HepG2 (cell line): ENCODE measurements around the gene ARF6. TPM values are rescaled to one million over a fixed set of nuclear protein-coding genes. Genes with fewer than 3 reads are reported as not detected.
A peak's percentile ranks its signal among the peaks of the same experiment; 100 is the strongest.

Source experiments
- ATAC-seq: fragments of 200-7000 bp; cut with Tn5 transposase; 3 replicates; pipeline ENCODE4 v1.9.1; 2020; ENCODE audit warnings: mild to moderate bottlenecking, moderate library complexity
- BruUV-seq: library from RNA; stranded (reverse); fragments of 400-500 nt; replicated peaks from 2 replicates; lab custom pipeline; 2021; lab: Mats Ljungman, UMichigan
- CTCF ChIA-PET: fragments of 300-600 bp; formaldehyde crosslinking; extraction: SDS; loops from one replicate; lab custom pipeline; 2021; ENCODE audit warnings: low total read pairs, inconsistent platforms, low intra/inter-chr PET ratio; lab: Yijun Ruan, JAX
- POLR2A ChIA-PET: fragments of 350-600 bp; sonication (Branson Sonifier 250); formaldehyde crosslinking; loops from one replicate; lab custom pipeline; 2020; ENCODE audit warnings: antibody characterized with exemption, inconsistent platforms; lab: Yijun Ruan, JAX
- DNase-seq: peaks from one replicate; pipeline ENCODE4 v3.0.0-alpha.2; 2015; ENCODE audit warnings: low spot score
- FAIRE-seq: peaks from 3 replicates; lab custom pipeline; 2011; peaks lifted over from hg19 to GRCh38; lab: Jason Lieb, UNC
- H2AFZ ChIP-seq: one replicate; pipeline ENCODE4 v1.6.1; 2011; ENCODE audit warnings: low read length, inconsistent platforms
- H3K27ac ChIP-seq: fragments of 300-600 bp; 3 replicates; pipeline ENCODE4 v1.8.0; 2011; ENCODE audit warnings: mixed run types, mild to moderate bottlenecking, mixed read lengths, low read length, inconsistent platforms; ENCODE audit not compliant: insufficient read depth; ENCODE audit errors: extremely low read length
- H3K27me3 ChIP-seq, 2 experiments: fragments of 200-600 bp in 1 of 2; 2 replicates in 1 of 2; 3 replicates in 1 of 2; pipeline versions ENCODE4 v1.6.0 to v1.8.0; 2011; ENCODE audit warnings: low read length in 2 of 2, mild to moderate bottlenecking in 2 of 2, moderate library complexity in 2 of 2, inconsistent platforms in 1 of 2; ENCODE audit not compliant: insufficient read depth in 2 of 2, control insufficient read depth in 1 of 2
- H3K36me3 ChIP-seq, 2 experiments: fragments of 200-600 bp in 1 of 2; replicated peaks in 1 of 2; 2 replicates in 1 of 2; 3 replicates in 1 of 2; pipeline versions ENCODE4 v1.5.1 to v1.8.0; 2011; ENCODE audit warnings: low read length in 2 of 2, inconsistent platforms in 1 of 2; ENCODE audit not compliant: insufficient read depth in 2 of 2, control insufficient read depth in 1 of 2
- H3K4me1 ChIP-seq: 2 replicates; pipeline ENCODE4 v1.5.1; 2012; ENCODE audit warnings: low read length, inconsistent platforms; ENCODE audit not compliant: insufficient read depth
- H3K4me2 ChIP-seq: 2 replicates; pipeline ENCODE4 v1.6.0; 2011; ENCODE audit warnings: low read depth, low read length, inconsistent platforms
- H3K4me3 ChIP-seq, 3 experiments: fragments of 200-600 bp in 1 of 3; sonication (generic), shearing (Covaris generic) in 1 of 3; replicated peaks in 1 of 3; 2 replicates each; pipeline ENCODE4 v1.5.1; 2011 to 2016; ENCODE audit warnings: low read length in 3 of 3, inconsistent platforms in 2 of 3, low read depth in 2 of 3, mild to moderate bottlenecking in 2 of 3, control low read depth in 1 of 3, mixed read lengths in 1 of 3; ENCODE audit not compliant: insufficient read depth in 1 of 3
- H3K79me2 ChIP-seq: one replicate; pipeline ENCODE4 v1.6.1; 2011; ENCODE audit warnings: low read length, inconsistent platforms; ENCODE audit not compliant: insufficient read depth
- H3K9ac ChIP-seq: 2 replicates; pipeline ENCODE4 v1.6.0; 2011; ENCODE audit warnings: mild to moderate bottlenecking, low read depth, low read length, inconsistent platforms; ENCODE audit not compliant: insufficient read depth
- H3K9me3 ChIP-seq: 2 replicates; pipeline ENCODE4 v1.5.1; 2012; ENCODE audit warnings: mild to moderate bottlenecking, low read length
- H4K20me1 ChIP-seq: 2 replicates; pipeline ENCODE4 v1.6.0; 2011; ENCODE audit warnings: inconsistent platforms, mild to moderate bottlenecking, low read length, moderate library complexity; ENCODE audit not compliant: insufficient read depth
- GZF1 ChIP-seq: sonication (generic); formaldehyde crosslinking; IDR thresholded peaks from 2 replicates; pipeline ENCODE4 v1.5.1; 2020; ENCODE audit warnings: mild to moderate bottlenecking, missing genetic modification reagents
- NCOR1 ChIP-seq: fragments of 200-600 bp; sonication (generic); IDR thresholded peaks from 2 replicates; pipeline ENCODE4 v1.7.0; 2017; ENCODE audit warnings: antibody characterized with exemption, low read length, borderline replicate concordance
- PPARG ChIP-seq: conservative IDR thresholded peaks from 2 replicates; pipeline ENCODE4 v1.6.1; 2016; ENCODE audit warnings: missing biosample characterization, missing genetic modification reagents
- ZBTB14 ChIP-seq: sonication (generic); formaldehyde crosslinking; IDR thresholded peaks from 2 replicates; pipeline ENCODE4 v1.4.0; 2020; ENCODE audit warnings: missing genetic modification reagents
- ZFP62 ChIP-seq: sonication (generic); formaldehyde crosslinking; IDR thresholded peaks from 2 replicates; pipeline ENCODE4 v1.4.0; 2020; ENCODE audit warnings: missing genetic modification reagents
- ZNF253 ChIP-seq: sonication (generic); formaldehyde crosslinking; IDR thresholded peaks from 2 replicates; pipeline ENCODE4 v1.8.0; 2022; ENCODE audit warnings: mild to moderate bottlenecking, missing genetic modification reagents, borderline replicate concordance
- ZNF282 ChIP-seq: fragments of 450-650 bp; IDR thresholded peaks from 2 replicates; pipeline ENCODE4 v1.6.1; 2018; ENCODE audit not compliant: partially characterized antibody
- ZNF543 ChIP-seq: sonication (generic); formaldehyde crosslinking; IDR thresholded peaks from 2 replicates; pipeline ENCODE4 v1.4.0; 2020; ENCODE audit warnings: mild to moderate bottlenecking, missing genetic modification reagents
- ZNF652 ChIP-seq: IDR thresholded peaks from 2 replicates; pipeline ENCODE4 v1.6.1; 2016; ENCODE audit warnings: low read depth, borderline replicate concordance
- ZSCAN29 ChIP-seq: sonication (generic); formaldehyde crosslinking; conservative IDR thresholded peaks from 2 replicates; pipeline ENCODE4 v1.4.0; 2020; ENCODE audit warnings: mild to moderate bottlenecking, missing genetic modification reagents
- WGBS: methylation state at CpG from one replicate; pipeline ENCODE4 v1.1.6; 2017; ENCODE audit warnings: low lambda C conversion rate; 5-methylcytosine and 5-hydroxymethylcytosine counted together
- in situ Hi-C: cut with HindIII; loops from 2 replicates; pipeline ENCODE4 v1.10.0; 2017; ENCODE audit warnings: low pct_unique_long_range_greater_than_20kb; ENCODE audit not compliant: extremely low pct_ligation_motif_present
- intact Hi-C: fragments of 100-400 bp; cut with micrococcal nuclease; formaldehyde crosslinking; loops from one replicate; pipeline ENCODE4 v1.10.0; 2022; ENCODE audit not compliant: unreplicated experiment
- polyA plus RNA-seq, 8 experiments: library from polyadenylated mRNA; depleted of rRNA in 3 of 8; stranded (reverse) in 7 of 8; unstranded in 1 of 8; fragments of >200 nt; fragmentation: Illumina TruSeq in 4 of 8; extraction: Trizol in 4 of 8; gene quantifications; 2 replicates each; pipeline versions ENCODE4 v1.2.1 to v1.2.3, GENCODE V29; 2011 to 2016; ENCODE audit warnings: low read depth in 4 of 8, missing spikeins in 1 of 8, mixed read lengths in 1 of 8; ENCODE audit not compliant: insufficient read depth in 1 of 8
- total RNA-seq, 5 experiments: library from RNA; depleted of rRNA; stranded (reverse); fragments of >200 nt; fragmentation: Illumina TruSeq; extraction: Trizol; gene quantifications; 2 replicates each; pipeline ENCODE4 v1.2.3, GENCODE V29; 2016; ENCODE audit warnings: low read depth in 1 of 5
- TF ChIP-seq, protein P1 (sequence below): sonication (generic); formaldehyde crosslinking; IDR thresholded peaks from 2 replicates; pipeline ENCODE4 v1.8.0; 2022; ENCODE audit warnings: mild to moderate bottlenecking, missing genetic modification reagents; ENCODE audit not compliant: insufficient replicate concordance
- TF ChIP-seq, protein P2 (sequence below), 2 experiments: sonication (generic) in 1 of 2; formaldehyde crosslinking in 1 of 2; IDR thresholded peaks; 2 replicates each; pipeline versions ENCODE4 v1.6.1 to v1.9.0; 2014 to 2022; ENCODE audit warnings: antibody characterized with exemption in 1 of 2, borderline replicate concordance in 1 of 2, inconsistent platforms in 1 of 2, low read depth in 1 of 2, missing genetic modification reagents in 1 of 2

The ARF6 gene
- total and polyA plus RNA-seq, 2 of the 13 experiments (the other 11 are each of a cell fraction or from before 2014, with no cell fraction given) = 12.7 to 31.9 TPM

DNA sequence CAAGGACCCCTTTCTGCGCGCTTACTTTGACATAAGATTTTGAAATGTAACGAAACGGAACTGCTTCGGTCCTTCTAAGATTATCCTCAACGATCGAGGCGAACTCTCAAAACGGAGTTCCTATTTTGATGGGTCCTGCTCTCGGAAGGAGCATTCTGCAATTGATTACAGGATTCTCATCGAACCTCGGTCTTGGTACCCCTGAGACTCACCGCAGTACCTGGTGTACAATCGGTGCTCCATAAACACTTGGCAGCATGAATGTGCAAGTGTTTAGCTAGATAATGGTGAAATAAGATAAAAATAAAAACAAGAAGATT is 39.8 kb upstream of the ARF6 start:
- CTCF ChIA-PET = interaction anchor here (1.3 to 3.7 kb wide), 3 partner anchors 9 to 252 kb away, joined by 3 to 40 read pairs (median 6); no protein-coding TSS in a partner anchor
- H3K9ac ChIP-seq = peak overlapping the region; percentile 99
- FAIRE-seq = no peak
- POLR2A ChIA-PET = interaction anchor here (0.9 to 3.0 kb wide), 20 partner anchors 9 to 986 kb away, joined by 3 to 35 read pairs (median 6); partner anchors contain the start of genes ARF6, KLHDC1, MGAT2 and POLE2
- H2AFZ ChIP-seq = peak overlapping the region; percentile 95
- H4K20me1 ChIP-seq = no peaks in the 10 kb centered on the region
- H3K79me2 ChIP-seq = peaks cover 36% of the 10 kb centered on the region
- peaks cover 0 to 14% of the 10 kb centered on the region in 2 experiments; a peak in 3 of 5 replicates for H3K36me3 ChIP-seq
- ATAC-seq = peak; percentile 34
- H3K27me3 ChIP-seq = no peaks in the 10 kb centered on the region; a peak in 1 of 5 replicates
- H3K4me3 ChIP-seq = peak overlapping the region; percentile 95 to 97 (median 96)
- no peaks in the 10 kb centered on the region for H3K9me3 ChIP-seq
- H3K27ac ChIP-seq = peak overlapping the region; percentile 89
- DNase-seq = no peak
- peaks cover 19% of the 10 kb centered on the region for H3K4me1 ChIP-seq
- in situ Hi-C loops = loop anchor here (25.0 kb wide), 2 partner anchors 384 to 684 kb away; partner anchors contain the start of genes MAP4K5 and SOS2
- WGBS = 0% methylated on average over 14 of the region's 14 CpGs
- TF ChIP-seq ZNF253 (CRISPR knock-in tag) = no peak
- TF ChIP-seq PPARG = 0 out of 2 replicates have a peak, but pooled peaks have one; percentile 5
- no peak for TF ChIP-seq ZNF282
- peak; percentile 48; the same call in 1 of the 2 replicates for TF ChIP-seq ZNF543
- no peak for TF ChIP-seq ZNF652 (CRISPR knock-in tag)
- TF ChIP-seq ZFP62 (CRISPR knock-in tag) = no peak
- TF ChIP-seq, protein P1, sequence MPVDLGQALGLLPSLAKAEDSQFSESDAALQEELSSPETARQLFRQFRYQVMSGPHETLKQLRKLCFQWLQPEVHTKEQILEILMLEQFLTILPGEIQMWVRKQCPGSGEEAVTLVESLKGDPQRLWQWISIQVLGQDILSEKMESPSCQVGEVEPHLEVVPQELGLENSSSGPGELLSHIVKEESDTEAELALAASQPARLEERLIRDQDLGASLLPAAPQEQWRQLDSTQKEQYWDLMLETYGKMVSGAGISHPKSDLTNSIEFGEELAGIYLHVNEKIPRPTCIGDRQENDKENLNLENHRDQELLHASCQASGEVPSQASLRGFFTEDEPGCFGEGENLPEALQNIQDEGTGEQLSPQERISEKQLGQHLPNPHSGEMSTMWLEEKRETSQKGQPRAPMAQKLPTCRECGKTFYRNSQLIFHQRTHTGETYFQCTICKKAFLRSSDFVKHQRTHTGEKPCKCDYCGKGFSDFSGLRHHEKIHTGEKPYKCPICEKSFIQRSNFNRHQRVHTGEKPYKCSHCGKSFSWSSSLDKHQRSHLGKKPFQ (CRISPR knock-in tag) = peak; percentile 17
- TF ChIP-seq ZBTB14 (CRISPR knock-in tag) = 0 out of 2 replicates have a peak, but pooled peaks have one; percentile 19
- TF ChIP-seq ZSCAN29 (CRISPR knock-in tag) = 0 out of 2 replicates have a peak, but pooled peaks have one; percentile 41
- 0 out of 2 replicates have a peak, but pooled peaks have one; percentile 8 for TF ChIP-seq NCOR1
- TF ChIP-seq GZF1 (CRISPR knock-in tag) = peak; percentile 1; the same call in 1 of the 2 replicates
- TF ChIP-seq, protein P2, sequence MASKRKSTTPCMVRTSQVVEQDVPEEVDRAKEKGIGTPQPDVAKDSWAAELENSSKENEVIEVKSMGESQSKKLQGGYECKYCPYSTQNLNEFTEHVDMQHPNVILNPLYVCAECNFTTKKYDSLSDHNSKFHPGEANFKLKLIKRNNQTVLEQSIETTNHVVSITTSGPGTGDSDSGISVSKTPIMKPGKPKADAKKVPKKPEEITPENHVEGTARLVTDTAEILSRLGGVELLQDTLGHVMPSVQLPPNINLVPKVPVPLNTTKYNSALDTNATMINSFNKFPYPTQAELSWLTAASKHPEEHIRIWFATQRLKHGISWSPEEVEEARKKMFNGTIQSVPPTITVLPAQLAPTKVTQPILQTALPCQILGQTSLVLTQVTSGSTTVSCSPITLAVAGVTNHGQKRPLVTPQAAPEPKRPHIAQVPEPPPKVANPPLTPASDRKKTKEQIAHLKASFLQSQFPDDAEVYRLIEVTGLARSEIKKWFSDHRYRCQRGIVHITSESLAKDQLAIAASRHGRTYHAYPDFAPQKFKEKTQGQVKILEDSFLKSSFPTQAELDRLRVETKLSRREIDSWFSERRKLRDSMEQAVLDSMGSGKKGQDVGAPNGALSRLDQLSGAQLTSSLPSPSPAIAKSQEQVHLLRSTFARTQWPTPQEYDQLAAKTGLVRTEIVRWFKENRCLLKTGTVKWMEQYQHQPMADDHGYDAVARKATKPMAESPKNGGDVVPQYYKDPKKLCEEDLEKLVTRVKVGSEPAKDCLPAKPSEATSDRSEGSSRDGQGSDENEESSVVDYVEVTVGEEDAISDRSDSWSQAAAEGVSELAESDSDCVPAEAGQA (IDR thresholded peaks at IDR 0.05; ENCODE audit: low read depth) = no peak
- TF ChIP-seq, protein P2 (CRISPR knock-in tag; IDR thresholded peaks at IDR 0.05; ENCODE audit: borderline replicate concordance) = 0 out of 2 replicates have a peak, but pooled peaks have one; percentile 2
- H3K4me2 ChIP-seq = peak overlapping the region; percentile 89
- intact Hi-C loops = loop anchor here (1.0 to 5.0 kb wide), 2 partner anchors 9 to 161 kb away; partner anchors contain the start of gene KLHDC1
- BruUV-seq = no TSS peak
